Stimulated activated CD8-positive, alpha-beta memory T cell treated with anti-CD3 and anti-CD28 coated beads, Interleukin-12 subunit alpha, Interleukin-12 subunit beta, amount 100 ng/mL, for 1 hour (primary cell): ENCODE results near the gene RIGI.
"Not testable (repeated sequence)": the region's sequence is repeated elsewhere in the genome, so short reads cannot be mapped to it uniquely, and the experiment has no call there.

ENCODE experiments used
- DNase-seq: peaks from one replicate; pipeline ENCODE4 v3.0.0-alpha.2; 2020; ENCODE audit warnings: low read depth

Gene RIGI

DNA sequence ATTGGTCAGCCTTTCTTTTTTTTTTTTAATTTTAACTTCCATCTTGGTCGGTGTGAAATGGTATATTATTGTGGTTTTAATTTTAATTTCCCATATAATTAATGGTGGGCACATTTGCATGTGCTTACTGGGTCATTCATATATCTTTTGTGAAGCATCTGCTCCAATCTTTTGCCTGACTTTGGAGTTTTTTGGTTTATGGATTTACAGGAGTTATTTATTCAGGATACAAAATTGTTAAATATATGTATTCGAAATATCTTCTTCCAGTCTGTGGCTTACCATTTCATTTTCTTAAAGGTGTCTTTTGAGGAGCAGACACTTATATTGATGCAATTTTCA, 682 bp upstream of the RIGI start:
- DNase-seq, result no peak

- DNase-seq, result no peak
Observed at GRCh38 chr9:32525709-32526030, 326 bp downstream of the RIGI start.

DNA sequence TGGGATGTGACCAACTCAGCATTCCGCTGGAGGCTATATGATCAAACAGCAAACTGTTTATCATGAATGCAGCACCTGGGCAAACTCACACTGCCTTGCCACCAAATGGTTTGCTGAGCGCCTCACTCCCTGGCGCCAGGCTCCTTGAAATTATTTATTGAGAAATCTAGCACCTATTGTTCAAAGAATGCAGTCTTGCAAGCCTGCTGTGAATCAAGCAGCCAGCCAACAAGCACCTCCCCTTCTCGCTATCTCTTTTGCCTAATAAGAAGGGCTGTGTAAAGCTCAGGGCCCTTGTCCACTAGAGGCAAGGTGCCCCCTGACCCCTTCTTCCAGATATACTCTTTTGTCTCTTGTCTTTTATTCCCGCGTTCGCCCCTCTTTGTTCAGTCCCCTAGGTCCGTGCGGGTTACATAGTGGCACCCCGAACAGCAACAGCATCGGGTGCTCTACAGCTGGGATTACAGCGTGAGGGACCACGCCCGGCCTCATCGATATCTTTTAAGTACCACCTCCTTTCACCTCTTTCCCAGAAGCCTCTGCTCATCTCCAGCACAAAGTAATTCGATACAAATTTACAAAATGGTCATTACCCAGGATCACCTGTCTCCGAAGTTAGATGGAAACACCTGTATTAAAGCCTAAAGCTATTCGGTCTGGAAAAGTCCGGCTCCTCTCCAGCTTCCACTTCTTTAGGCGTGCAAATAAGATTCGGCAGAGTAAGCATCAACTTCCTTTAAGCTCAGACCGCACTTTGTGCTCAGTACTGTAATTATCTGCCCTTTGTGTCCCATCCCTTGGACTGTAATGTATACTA, 896 bp downstream of the RIGI start:
- no peak for DNase-seq

- DNase-seq, result not testable (repeated sequence)
Observed at GRCh38 chr9:32524558-32524891, 1.5 kb downstream of the RIGI start.

GRCh38 chr9:32523910-32524309, 2.1 kb downstream of the RIGI start:
- no peak for DNase-seq

DNA sequence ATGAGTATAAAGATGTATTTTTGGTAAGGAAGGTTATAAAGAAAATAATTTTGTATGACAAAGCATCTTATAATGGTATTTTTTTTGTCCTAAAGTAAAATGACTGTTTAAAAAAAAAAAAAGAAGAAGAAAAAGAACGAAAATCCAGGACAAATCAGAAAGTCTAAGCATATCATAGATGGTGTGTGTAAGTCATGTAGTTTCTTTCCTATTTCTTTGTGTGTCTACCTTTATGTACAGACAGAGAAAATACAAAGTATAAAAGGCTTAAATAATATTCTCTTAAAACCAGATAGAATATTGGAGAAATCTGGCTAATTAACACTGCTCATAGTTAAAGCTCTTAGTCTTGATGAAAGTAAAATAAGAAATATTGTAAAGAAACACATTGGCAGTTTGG, 7.7 kb downstream of the RIGI start:
- DNase-seq, result no peak

DNA sequence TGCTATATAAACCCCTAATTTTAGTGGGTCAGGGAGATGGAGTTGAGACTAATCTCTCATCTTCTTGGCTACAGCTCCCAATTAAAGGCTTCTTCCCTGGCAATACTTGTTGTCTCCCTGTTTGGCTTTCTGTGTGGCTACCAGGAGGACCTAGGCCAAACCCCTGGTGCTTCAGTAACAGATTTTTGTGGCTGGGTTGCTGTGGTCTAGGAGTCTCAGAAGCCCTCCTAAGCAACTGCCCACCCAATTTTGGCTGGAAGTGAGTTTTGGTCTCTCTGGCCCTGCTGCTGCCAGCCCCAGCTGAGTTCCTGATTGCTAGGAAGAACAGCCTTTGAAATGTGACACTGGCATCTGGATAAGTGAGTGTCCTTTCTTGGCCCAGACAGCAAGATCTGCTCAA, 9.8 kb downstream of the RIGI start:
- DNase-seq, result no peak

DNA sequence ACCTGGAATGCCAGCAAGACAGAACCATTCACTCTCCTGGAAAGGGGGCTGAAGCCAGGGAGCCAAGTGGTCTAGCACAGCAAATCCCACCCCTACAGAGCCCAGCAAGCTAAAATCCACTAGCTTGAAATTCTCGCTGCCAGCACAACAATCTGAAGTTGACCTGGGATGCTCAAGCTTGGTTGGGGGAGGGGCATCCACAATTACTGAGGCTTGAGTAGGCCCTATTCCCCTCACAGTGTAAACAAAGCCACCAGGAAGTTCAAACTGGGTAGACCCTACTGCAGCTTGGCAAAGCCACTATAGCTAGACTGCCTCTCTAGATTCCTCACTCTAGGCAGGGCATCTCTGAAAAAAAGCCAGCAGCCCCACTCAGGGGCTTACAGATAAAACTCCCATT, 17.3 kb downstream of the RIGI start:
- no peak for DNase-seq

DNA sequence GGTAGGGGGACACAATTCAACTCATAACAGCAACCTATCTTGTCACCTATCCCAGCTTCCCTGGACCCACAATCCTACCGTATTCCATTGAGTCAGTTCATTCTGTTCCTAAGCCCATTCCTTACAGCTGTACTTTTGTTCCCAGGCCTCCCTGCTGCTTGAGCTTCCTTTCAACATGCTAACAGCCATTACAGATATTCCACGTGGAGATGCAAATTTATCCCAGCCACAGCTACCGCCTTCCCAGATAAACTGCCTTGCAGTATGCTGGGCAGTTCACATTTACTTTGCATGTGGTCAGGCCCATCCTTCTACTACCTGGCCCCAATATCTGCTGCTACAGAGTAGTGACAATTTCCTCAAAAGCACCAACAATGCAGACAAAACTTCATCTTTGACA, 23.0 kb downstream of the RIGI start:
- no peak for DNase-seq

- DNase-seq, result no peak
Observed at GRCh38 chr9:32502464-32502863, 23.5 kb downstream of the RIGI start.

- no peak for DNase-seq
Observed at GRCh38 chr9:32501868-32502267, 24.1 kb downstream of the RIGI start.

DNA sequence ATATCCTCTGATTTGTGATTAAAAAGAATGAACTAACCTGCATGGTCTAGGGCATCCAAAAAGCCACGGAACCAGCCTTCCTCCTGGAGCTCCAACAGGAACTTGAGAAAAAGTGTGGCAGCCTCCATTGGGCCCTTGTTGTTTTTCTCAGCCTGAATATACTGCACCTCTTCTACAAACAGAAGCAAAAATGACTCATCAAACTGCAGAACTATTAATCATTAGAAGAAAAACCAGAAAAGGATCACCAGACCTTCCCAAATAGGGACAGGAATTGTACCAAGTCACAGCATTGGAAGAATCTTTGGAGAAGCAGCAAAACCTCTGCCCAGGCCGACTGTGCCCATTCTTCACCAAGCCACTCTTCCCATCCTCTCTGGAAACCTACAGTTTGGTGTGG, 25.2 kb downstream of the RIGI start:
- no peak for DNase-seq

DNA sequence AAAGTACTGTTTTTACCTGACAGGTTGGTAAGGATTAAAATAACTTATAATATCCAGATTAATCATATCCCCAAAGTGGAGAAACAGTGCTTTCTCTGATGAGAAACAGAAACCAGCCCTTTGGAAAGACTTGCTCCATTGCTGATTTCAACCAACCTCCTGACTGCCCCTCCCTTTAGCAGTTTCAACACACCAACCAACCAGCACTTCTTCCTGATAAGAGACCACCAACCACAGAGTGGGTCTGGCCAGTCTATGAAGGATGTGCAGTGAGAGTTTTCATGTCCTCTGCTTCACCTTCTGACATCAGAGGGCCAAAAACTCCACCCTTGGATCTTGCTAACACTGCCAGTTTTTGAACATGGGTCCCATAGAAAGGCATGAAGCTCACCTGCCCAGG, 28.1 kb downstream of the RIGI start:
- DNase-seq, result no peak

DNA sequence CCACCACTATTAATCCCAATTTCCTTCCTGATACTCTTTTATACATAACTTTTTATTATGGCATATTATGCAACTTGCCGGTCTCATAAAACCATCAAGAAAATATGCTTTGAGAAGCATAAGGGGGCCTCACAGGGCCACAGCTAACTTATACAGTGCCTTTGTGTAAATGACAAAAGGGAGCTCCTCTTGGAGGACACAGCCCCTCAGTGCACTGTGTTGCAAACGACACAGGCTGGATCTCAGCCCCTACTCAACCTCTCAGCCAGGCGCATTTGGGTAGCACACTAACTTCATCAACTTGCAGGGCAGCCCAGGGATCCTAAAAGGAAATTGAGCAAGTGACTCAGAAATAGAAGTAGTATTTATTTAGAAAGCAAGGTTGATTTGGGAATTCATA, 35.4 kb downstream of the RIGI start:
- no peak for DNase-seq

- DNase-seq, result no peak
Observed at GRCh38 chr9:32487981-32488380, 38.0 kb downstream of the RIGI start.

DNA sequence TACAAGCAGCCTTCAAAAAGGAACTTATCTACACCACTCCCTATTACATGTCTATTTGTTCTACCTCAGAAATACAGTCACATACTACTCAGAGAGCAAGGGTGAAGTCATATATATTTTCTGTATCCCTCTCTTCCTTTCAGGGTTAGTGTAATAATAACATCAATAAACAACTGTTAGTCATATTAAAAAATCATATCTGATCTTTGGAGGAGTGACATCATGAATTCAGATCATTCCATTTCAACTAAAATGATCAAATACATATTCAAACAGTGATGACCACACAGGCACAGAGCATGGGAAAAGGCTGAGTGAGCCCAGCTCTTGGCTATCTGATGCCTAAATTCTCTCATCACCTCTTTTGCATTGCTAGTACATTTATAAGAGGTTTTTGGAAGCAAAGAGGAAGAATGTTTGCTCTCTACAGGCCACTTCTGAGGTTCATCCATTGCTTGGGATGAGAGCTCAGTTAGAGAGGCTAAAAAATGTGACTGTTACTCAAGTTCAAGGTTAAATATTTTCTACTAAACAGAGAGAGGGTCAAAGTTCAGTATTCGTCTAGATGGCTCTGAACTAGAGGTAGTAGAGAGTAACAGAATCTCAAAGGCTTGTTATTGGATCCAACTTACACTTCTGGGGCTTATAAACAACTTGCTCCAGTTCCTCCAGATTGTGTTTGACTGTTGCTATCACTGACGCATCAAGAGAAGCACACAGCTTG, 39.0 kb downstream of the RIGI start:
- DNase-seq, result no peak

GRCh38 chr9:32483343-32483742, 42.7 kb downstream of the RIGI start:
- DNase-seq, result no peak
